Activated T-helper 1 cell treated with anti-CD3 and anti-CD28 coated beads, Interleukin-12 subunit alpha, Interleukin-12 subunit beta, Interleukin-2, Interleukin-4 antibody, amounts not matched to agents 30 ng/mL and 10 ng/mL and 1 ng/mL, durations not matched to agents 14 hours and 24 hours and 36 hours (primary cell): ENCODE data around the gene ECT2. TPM values are rescaled to one million over a fixed set of nuclear protein-coding genes. Genes with fewer than 3 reads are reported as not detected.
"Not testable (repeated sequence)": the region's sequence is repeated elsewhere in the genome, so short reads cannot be mapped to it uniquely, and the experiment has no call there.

ENCODE experiments used
- DNase-seq: peaks from one replicate; pipeline ENCODE4 v3.0.0; 2021; ENCODE audit warnings: low spot score
- H3K27ac Mint-ChIP-seq: one replicate; pipeline ENCODE4 v1.8.0; 2021; ENCODE audit warnings: mild to moderate bottlenecking, mixed read lengths
- H3K27me3 Mint-ChIP-seq: one replicate; pipeline ENCODE4 v1.8.0; 2022; ENCODE audit warnings: mild to moderate bottlenecking, moderate library complexity, mixed read lengths; ENCODE audit not compliant: insufficient read depth
- H3K36me3 Mint-ChIP-seq: one replicate; pipeline ENCODE4 v1.8.0; 2021; ENCODE audit warnings: low read depth, mixed read lengths
- H3K4me1 Mint-ChIP-seq: one replicate; pipeline ENCODE4 v1.8.0; 2021; ENCODE audit warnings: low read depth, mixed read lengths
- H3K4me3 Mint-ChIP-seq: one replicate; pipeline ENCODE4 v1.8.0; 2021; ENCODE audit warnings: mild to moderate bottlenecking, moderate library complexity, mixed read lengths
- H3K9me3 Mint-ChIP-seq: one replicate; pipeline ENCODE4 v1.8.0; 2021; ENCODE audit warnings: mixed read lengths
- intact Hi-C: fragments of 100-400 bp; cut with micrococcal nuclease; formaldehyde crosslinking; loops from one replicate; pipeline ENCODE4 v1.15.1; 2024
- total RNA-seq: library from RNA; stranded (reverse); gene quantifications from 2 replicates; pipeline ENCODE4 v1.2.3, GENCODE V29; 2022

Gene ECT2
- total RNA-seq, 1 donor from 2014 or later = 34.5 TPM

- H3K4me1 Mint-ChIP-seq = peaks cover 20% of the 10 kb centered on the region
- peak within 1 kb of the TSS; percentile 91 for H3K4me3 Mint-ChIP-seq
These were observed 39.7 kb upstream of the ECT2 start, which contains the start of gene NCEH1 for GRCh38 chr3:172710664-172711453. TSS of gene NCEH1 (minus strand) at chr3:172711067. CDS start at chr3:172710984, 83 bp downstream.

GRCh38 chr3:172711454-172711795 is 39.1 kb upstream of the ECT2 start:
- intact Hi-C loops = loop anchor here (1.0 to 2.0 kb wide), 3 partner anchors 38 to 119 kb away; partner anchors contain the start of gene ECT2
- Mint-ChIP-seq H3K36me3 (no peaks in the 10 kb centered on the region), H3K27ac (no peak overlapping the region), H3K4me3 (peak overlapping the region; percentile 91), H3K27me3 (peaks cover 14% of the 10 kb centered on the region), H3K9me3 (no peaks in the 10 kb centered on the region), H3K4me1 (peaks cover 20% of the 10 kb centered on the region)
- DNase-seq = no peak

More at GRCh38 chr3:172710664-172711453, 39.7 kb upstream of the ECT2 start, which contains the start of gene NCEH1:
- Mint-ChIP-seq H3K27ac (no peak within 1 kb of the TSS), H3K36me3 (no peaks in the 10 kb centered on the region), H3K27me3 (peaks cover 14% of the 10 kb centered on the region), H3K9me3 (no peaks in the 10 kb centered on the region)
- intact Hi-C loops = loop anchor here (1.0 to 2.0 kb wide), 3 partner anchors 38 to 118 kb away; partner anchors contain the start of gene ECT2
- peak; percentile 69 for DNase-seq

GRCh38 chr3:172713316-172713715 is 37.2 kb upstream of the ECT2 start:
- intact Hi-C loops = no loop called here
- H3K4me1 Mint-ChIP-seq = peaks cover 20% of the 10 kb centered on the region
- peak overlapping the region; percentile 35 for H3K4me3 Mint-ChIP-seq
- no peaks in the 10 kb centered on the region for H3K9me3 Mint-ChIP-seq
- peaks cover 16% of the 10 kb centered on the region for H3K27me3 Mint-ChIP-seq
- no peak overlapping the region for H3K27ac Mint-ChIP-seq
- no peak for DNase-seq
- H3K36me3 Mint-ChIP-seq = no peaks in the 10 kb centered on the region

GRCh38 chr3:172716476-172716875 is 34.0 kb upstream of the ECT2 start:
- H3K36me3 Mint-ChIP-seq = no peaks in the 10 kb centered on the region
- H3K27me3 Mint-ChIP-seq = peaks cover 22% of the 10 kb centered on the region
- H3K4me1 Mint-ChIP-seq = no peaks in the 10 kb centered on the region
- H3K9me3 Mint-ChIP-seq = no peaks in the 10 kb centered on the region
- no peak for DNase-seq
- intact Hi-C loops = no loop called here
- H3K4me3 Mint-ChIP-seq = no peak overlapping the region
- H3K27ac Mint-ChIP-seq = no peak overlapping the region

GRCh38 chr3:172717493-172718088 is 32.9 kb upstream of the ECT2 start:
- intact Hi-C loops = no loop called here
- Mint-ChIP-seq H3K27ac (no peak overlapping the region), H3K9me3 (no peaks in the 10 kb centered on the region), H3K4me3 (no peak overlapping the region), H3K27me3 (peaks cover 21% of the 10 kb centered on the region), H3K36me3 (no peaks in the 10 kb centered on the region), H3K4me1 (no peaks in the 10 kb centered on the region)
- no peak for DNase-seq

GRCh38 chr3:172722536-172723040 is 27.9 kb upstream of the ECT2 start:
- H3K4me1 Mint-ChIP-seq, H3K4me3 Mint-ChIP-seq, H3K27ac Mint-ChIP-seq, intact Hi-C loops, H3K9me3 Mint-ChIP-seq, H3K36me3 Mint-ChIP-seq, DNase-seq: not testable (repeated sequence)
- peaks cover 29% of the 10 kb centered on the region for H3K27me3 Mint-ChIP-seq

GRCh38 chr3:172726380-172726779 is 24.1 kb upstream of the ECT2 start:
- intact Hi-C loops = no loop called here
- Mint-ChIP-seq H3K27me3 (peaks cover 30% of the 10 kb centered on the region), H3K36me3 (no peaks in the 10 kb centered on the region), H3K4me1 (no peaks in the 10 kb centered on the region), H3K4me3 (no peak overlapping the region), H3K27ac (no peak overlapping the region), H3K9me3 (no peaks in the 10 kb centered on the region)
- DNase-seq = no peak

- Mint-ChIP-seq H3K27ac (no peak overlapping the region), H3K27me3 (peaks cover 10% of the 10 kb centered on the region), H3K36me3 (no peaks in the 10 kb centered on the region), H3K9me3 (no peaks in the 10 kb centered on the region), H3K4me1 (no peaks in the 10 kb centered on the region), H3K4me3 (no peak overlapping the region)
- intact Hi-C loops = no loop called here
- DNase-seq = no peak
These were observed 15.5 kb upstream of the ECT2 start for GRCh38 chr3:172735014-172735413.

GRCh38 chr3:172739462-172739861 is 11.1 kb upstream of the ECT2 start:
- Mint-ChIP-seq H3K4me1 (no peaks in the 10 kb centered on the region), H3K9me3 (no peaks in the 10 kb centered on the region), H3K27me3 (peaks cover 4% of the 10 kb centered on the region), H3K27ac (no peak overlapping the region), H3K36me3 (no peaks in the 10 kb centered on the region), H3K4me3 (no peak overlapping the region)
- no peak for DNase-seq
- intact Hi-C loops = no loop called here

GRCh38 chr3:172746475-172746874 is 4.1 kb upstream of the ECT2 start:
- no peak for DNase-seq
- H3K27me3 Mint-ChIP-seq = peaks cover 7% of the 10 kb centered on the region
- no peak overlapping the region for H3K27ac Mint-ChIP-seq
- intact Hi-C loops = no loop called here
- H3K4me1 Mint-ChIP-seq = peaks cover 2% of the 10 kb centered on the region
- H3K4me3 Mint-ChIP-seq = no peak overlapping the region
- H3K9me3 Mint-ChIP-seq = no peaks in the 10 kb centered on the region
- H3K36me3 Mint-ChIP-seq = peaks cover under 1% of the 10 kb centered on the region

- peaks cover 28% of the 10 kb centered on the region for H3K4me1 Mint-ChIP-seq
- H3K27me3 Mint-ChIP-seq = peaks cover 4% of the 10 kb centered on the region
- H3K27ac Mint-ChIP-seq = no peak overlapping the region
- H3K9me3 Mint-ChIP-seq = no peaks in the 10 kb centered on the region
- peak overlapping the region; percentile 94 for H3K4me3 Mint-ChIP-seq
- intact Hi-C loops = no loop called here
- no peak for DNase-seq
- H3K36me3 Mint-ChIP-seq = peaks cover 15% of the 10 kb centered on the region
These were observed 1.1 kb upstream of the ECT2 start for GRCh38 chr3:172749230-172749965.

- Mint-ChIP-seq H3K27me3 (peaks cover 4% of the 10 kb centered on the region), H3K36me3 (peaks cover 19% of the 10 kb centered on the region), H3K9me3 (no peaks in the 10 kb centered on the region), H3K27ac (peak overlapping the region; percentile 97), H3K4me1 (peaks cover 33% of the 10 kb centered on the region), H3K4me3 (peak overlapping the region; percentile 94)
- intact Hi-C loops = loop anchor here (1.0 to 10.0 kb wide), 9 partner anchors 39 to 1883 kb away; partner anchors contain the start of genes EIF5A2, FNDC3B, NCEH1 and TNIK
- DNase-seq = no peak
These were observed 508 bp upstream of the ECT2 start for GRCh38 chr3:172750069-172750367.
